RKO (cell line): Measurements from ENCODE around the gene ICE1.
"Not testable (repeated sequence)": the region's sequence is repeated elsewhere in the genome, so short reads cannot be mapped to it uniquely, and the experiment has no call there.

Experiments used
- DNase-seq: peaks from one replicate; pipeline ENCODE4 v3.0.0-alpha.2; 2016; ENCODE audit warnings: low spot score

ICE1 gene

DNA sequence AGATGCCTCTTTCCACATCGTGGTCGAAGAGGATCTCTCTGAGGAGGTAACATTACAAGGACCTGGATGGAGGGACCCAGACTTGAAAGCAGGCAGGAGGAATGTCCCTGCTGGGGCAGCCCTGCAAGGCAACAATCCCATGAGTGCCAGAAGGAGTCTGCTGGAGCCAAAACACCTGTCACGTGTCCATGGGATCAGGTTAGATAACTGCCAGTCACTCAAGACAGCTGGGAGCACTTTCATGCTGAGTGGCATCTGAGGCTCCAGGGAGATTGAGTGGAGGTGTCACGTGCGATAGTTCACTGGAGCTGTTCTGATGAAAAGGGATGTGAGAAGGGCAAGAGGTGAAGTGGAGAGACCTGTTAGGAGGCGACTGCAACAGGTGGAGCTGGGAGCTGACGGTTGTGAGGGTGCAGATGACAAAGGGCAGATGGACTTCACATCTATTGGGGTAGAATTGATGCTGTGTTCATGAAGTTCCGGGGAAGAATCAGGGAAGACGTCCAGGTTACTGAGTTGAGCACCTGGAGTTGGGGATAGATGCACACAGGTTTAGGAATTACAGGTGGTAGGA, 68.4 kb downstream of the ICE1 start:
- no peak for DNase-seq

DNA sequence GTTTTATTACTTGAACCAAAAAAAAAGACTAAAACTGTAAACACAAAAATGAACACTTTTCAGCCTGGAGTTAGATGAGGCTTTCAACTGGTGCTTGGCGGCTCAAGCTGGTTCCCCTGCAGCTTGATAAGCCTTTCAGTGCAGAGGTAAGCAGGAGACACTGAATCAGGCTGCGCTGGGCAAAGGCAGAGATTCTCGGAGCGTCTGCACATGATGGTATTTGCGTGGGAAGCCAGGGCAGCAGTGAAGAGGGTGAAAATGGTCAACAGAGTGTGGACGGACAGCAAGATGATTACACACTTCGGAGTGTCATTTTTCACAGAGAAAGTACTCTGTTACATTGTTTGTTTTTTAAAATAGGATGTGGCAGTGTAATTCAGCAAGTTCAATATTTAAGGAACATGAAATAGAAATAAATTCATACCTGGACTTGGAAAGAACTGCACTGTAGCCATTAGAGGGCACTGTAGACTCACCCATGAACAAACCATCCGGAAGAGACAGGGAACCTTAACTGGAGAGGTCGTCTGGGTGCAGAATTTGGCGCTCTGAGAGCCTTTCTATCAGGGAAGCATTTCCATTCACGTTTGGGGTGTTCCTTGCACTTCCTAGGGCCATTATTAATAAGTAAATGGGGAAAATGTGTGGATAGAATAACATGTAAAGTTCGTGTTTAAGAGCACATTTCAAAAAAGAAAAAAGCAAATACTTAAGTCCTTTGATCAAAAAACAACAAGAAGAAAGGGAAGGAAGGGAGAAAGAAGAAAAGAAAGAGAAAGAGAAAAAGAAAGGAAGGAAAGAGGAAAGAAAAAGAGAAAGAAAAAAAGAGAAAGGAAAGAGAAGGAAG, 69.8 kb downstream of the ICE1 start:
- DNase-seq, result peak; percentile 73

DNA sequence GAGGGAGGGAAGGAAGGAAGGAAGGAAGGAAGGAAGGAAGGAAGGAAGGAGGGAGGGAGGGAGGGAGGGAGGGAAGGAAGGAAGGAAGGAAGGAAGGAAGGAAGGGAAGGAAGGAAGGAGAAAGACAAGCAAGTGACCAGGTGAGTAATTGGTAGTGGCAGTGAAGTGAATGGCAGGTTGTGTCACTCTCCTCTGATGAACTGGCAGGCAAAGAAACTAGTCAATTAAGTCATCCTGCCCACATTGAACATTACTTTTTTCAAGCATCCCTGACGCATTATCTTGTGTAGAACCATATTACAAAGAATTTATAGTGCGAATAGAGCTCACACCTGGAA, 70.4 kb downstream of the ICE1 start:
- not testable (repeated sequence) for DNase-seq

DNA sequence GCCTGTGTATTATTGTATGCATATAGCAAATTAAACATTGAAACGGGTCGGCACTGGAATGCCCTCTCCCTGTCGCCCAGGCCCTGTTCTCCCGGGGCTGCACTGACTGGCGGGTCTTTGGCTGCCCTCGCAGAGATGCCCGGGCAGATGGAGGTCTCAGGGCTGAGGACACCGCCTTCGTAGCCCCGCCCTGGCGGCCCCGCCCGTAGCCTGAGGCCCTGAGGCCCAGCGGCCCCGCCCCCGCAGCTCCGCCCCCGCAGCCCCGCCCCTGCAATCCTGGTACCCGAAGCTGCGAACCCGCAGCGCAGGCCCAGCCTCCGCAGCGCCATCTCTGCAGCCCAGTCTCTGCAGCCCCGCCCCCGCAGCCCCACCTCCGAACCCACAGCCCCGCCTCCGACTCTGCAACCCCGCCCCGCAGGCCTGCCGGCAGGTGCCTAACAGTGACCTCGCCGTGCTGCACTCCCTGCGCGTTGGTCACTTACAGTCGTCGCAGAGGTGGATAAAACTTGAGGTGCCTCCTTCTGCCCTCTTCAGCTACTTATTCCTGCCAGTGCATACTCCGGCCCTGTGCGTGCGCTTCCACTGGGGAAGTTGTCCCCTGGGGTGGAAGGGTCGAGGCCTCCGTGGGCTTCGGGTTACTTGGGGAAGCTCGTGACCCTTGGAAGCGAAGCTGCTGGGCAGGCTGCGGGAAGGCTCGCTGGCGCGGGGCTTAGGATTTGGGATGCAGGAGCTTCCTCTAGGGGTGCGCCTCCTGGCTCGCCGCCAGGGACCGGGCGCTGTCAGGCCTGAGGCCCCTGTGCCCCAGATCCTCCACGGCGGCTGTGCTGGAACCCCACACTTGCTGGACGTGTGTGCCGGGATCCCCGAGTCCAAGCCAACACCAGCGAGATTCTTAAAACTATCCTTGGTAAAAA, 72.3 kb downstream of the ICE1 start:
- no peak for DNase-seq

DNA sequence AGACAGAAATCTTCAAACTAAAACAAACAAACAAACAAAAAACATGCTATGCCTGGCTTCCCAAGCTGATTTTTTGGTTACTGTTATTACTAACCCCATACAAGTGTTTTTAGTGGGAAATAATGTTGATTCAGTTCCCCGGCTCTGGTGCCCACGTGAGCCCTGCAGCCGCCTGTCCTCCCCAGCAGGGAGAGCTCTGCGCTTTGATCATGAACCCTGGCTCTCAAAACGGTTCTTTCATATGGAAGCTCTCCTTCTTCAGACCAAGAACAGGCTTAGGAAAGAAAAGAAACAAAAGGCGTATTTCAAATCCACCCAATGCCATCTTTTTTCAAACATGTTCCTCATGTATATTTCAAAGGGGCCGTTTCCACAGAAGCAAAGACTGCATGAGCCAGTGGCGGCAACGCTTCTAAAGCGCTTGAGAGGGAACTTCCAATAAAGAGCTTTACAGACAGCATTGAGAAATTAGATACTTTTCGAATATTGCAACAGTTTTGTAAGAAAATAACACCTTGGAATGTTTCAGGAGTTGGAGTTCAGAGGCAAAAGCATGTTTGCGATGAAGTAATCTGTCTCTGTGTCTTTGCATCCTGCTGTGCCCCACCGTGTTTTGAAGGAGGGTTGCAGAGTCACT, 74.8 kb downstream of the ICE1 start:
- peak; percentile 61 for DNase-seq

DNA sequence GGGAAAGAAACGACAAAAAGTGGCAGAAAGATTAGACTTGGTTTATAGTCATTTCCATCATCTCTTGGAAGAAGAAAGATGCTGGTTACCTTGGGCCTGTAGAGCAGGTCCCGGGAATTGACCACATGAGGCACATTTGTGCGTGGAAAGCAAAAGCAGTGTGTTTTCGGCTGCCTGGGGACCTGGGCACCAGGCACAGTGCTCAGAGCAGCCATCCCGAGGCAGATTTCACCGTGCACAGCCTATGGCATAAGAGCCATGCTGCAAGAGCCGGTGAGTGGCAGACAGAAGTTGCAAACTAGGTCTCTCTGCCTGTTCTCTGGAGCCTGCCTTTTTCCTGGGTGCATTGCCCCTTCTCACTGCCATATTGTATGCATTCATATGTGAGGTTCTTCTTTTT, 77.0 kb downstream of the ICE1 start:
- no peak for DNase-seq

DNA sequence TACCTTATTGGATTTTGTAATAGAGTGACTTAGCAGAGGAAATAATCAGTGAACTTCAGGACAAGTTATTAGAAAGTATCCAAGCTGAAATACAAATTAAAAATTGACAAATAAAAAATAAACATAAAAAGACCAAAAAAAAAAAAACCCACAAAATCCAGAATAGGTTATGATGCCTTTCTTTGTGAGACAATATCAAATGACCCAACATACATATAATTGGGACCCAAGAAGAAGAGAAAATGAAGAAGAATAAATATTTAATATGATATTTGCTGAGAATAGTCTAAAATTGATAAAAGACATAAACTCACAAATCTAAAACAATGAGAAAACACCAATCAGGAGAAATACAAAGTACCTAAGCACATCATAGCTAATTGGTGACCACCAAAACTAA, 81.8 kb downstream of the ICE1 start:
- no peak for DNase-seq

DNA sequence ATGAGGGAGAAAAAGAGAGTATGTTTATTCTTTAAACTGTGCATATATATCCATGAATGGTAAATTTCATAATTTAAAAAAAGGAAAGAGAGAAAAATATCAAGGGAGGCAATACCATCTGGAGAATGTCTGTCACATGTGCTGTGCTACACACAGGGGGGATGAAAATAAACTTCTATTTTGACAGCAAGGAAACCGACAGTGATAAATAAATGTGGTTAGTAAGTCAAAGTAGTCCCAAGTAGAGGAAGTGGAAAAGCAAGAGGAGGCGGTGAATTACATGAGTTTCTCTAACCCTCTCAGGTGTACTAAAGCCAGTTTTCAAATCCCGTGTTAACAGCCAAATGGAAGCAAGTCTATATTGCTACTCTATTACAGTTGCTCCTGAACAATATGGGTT, 83.3 kb downstream of the ICE1 start:
- no peak for DNase-seq

DNA sequence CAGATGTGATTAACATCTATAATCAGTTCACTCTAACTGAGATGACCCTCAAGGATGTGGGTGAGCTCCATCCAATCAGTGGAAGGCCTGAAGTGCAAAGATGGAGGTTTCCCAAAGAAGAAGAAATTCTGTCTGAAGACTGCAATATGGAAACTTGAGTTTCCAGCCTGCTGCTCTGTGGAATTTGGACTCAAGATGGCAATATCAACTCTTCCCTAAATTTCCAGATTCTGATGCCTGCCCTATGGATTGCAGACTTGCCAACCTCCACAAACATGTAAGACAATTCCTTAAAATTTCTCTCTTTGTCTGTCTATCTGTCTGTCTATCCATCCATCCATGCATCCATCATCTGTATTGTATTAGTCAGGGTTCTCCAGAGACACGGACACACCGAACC, 85.9 kb downstream of the ICE1 start:
- no peak for DNase-seq

DNA sequence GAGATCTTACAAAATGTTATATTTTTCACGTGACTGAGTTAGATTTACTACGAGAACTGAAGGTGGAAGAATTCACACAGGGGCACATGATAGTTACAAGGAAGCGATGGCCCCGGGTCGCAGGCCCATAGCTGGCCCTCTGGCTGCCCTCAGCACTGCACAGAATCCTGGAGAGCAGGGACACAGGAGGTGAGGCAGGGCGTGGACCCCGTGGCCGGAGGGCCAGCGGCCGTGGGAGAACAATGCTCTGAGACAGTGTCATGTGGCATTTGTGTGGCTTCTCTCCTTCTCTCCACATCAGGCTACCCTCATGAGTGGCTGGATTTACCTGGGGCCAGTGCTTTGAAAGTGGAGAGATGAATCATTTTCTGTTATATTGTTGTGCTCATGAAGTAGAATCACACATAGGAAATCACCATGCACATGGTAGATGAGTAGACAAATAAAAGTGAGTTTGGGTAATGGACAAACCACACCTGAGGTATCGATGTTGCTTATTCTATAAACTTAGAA, 89.5 kb downstream of the ICE1 start:
- DNase-seq, result no peak

DNA sequence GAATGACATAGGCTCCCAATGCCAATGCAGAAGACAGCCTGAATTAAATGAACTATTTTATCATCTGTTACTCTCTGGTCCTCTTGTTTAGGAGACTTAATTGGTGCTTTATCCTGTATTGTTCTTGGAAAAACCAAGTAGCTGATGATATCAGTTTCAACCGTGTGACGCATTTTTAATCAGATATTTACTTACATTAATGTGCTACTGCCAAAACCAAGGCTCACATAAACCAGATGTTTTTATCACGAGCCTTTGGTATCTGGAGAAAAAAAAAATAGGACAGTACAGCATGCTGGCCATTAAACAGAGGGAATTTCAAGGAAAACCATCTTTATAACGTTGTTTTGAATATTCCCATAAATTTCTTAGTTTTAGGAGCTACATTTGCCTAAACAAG, 90.1 kb downstream of the ICE1 start:
- no peak for DNase-seq

DNA sequence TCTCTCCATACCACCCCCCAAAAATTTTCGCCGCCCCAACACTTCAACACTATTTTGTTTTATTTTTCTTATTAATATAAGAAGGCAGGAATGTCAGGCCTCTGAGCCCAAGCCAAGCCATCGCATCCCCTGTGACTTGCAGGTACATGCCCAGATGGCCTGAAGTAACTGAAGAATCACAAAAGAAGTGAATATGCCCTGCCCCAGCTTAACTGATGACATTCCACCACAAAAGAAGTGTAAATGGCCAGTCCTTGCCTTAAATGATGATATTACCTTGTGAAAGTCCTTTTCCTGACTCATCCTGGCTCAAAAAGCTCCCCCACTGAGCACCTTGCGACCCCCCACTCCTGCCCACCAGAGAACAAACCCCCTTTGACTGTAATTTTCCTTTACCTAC, 98.1 kb downstream of the ICE1 start:
- not testable (repeated sequence) for DNase-seq

DNA sequence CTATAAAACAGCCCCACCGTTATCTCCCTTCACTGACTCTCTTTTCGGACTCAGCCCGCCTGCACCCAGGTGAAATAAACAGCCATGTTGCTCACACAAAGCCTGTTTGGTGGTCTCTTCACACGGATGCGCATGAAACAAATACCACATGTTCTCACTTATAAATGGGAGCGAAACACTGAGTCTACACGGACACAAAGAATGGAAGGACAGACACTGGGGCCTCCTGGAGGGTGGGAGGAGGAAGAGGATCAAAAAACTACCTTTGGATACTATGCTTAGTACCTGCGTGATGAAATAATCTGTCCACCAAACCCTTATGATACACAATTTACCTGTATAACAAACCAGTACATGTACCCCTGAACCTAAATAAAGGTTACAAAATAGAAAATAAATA, 98.6 kb downstream of the ICE1 start:
- DNase-seq, result no peak

DNA sequence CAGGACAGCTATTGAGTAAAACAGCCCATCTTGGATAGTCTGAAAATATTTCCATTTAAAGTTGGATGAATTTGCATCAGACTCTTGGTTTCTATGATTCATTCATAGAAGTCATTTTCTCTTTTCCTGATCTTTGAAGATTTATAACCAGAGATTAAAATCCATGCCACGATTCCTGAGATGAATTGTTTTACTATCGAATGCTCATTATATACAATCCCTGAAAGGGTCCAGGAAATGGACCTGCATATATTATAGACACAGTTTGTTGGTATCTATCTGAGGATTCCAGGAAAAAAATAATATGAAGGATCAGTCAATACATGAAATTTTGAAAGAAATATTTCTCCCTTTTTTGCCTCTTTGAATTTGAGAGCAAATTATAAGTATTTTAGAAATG, 99.0 kb downstream of the ICE1 start:
- DNase-seq, result no peak

DNA sequence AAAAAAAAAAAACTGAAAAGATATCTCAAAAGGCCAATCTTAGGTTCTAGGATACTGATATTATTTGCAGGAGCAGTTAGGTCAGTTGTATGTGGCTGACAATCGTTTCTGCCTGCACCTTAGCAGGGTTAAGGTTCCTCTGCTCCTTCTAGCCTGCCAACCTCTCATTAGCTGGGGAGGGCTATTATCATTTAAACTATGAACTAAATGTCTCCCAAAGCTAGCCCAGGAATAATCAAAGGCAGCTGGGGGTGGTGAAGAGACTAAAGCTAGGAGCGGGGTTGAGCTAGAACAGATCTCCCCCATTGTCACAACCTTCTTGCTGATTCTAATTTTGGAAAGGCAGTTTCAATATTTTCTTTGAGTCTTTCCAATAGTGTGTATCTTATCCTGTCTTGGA, 99.9 kb downstream of the ICE1 start:
- no peak for DNase-seq

DNA sequence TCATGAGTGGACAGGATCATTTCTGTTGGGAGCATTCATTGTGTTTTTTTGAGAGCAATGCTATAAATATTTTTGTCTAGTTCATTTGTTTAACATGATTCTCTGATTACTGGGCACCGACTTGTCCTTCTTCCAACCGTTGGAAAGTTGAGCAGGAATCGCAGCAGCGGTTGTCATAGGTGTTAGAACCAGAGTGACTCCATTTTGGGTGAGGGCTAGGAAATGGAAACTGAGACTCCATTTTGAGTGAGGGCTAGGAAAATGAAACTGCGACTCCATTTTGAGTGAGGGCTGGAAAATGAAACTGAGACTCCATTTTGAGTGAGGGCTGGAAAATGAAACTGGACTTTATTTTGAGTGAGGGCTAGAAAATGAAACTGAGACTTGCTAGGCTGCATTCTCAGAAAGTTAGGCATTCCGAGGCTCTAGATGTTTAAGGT, 100.6 kb downstream of the ICE1 start:
- DNase-seq, result no peak

DNA sequence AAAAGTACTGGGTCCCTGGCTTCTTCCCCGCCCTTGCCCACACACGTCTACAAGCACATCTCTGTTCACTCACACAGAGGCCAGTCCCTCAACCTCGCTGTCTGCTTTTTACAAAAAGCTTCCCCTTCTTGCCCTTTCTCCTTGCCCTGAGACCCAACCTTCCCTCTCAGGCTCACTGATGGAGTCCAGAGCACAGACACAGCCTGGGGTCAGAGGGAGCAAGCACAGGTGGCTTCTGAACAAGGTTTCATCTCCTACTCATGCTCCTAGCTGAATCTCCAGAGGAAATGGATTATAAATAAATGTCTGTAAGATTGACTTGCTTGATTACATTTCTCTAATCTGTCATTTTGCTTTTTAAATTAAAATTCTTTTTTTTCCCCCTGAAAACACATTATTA, 101.8 kb downstream of the ICE1 start:
- no peak for DNase-seq

DNA sequence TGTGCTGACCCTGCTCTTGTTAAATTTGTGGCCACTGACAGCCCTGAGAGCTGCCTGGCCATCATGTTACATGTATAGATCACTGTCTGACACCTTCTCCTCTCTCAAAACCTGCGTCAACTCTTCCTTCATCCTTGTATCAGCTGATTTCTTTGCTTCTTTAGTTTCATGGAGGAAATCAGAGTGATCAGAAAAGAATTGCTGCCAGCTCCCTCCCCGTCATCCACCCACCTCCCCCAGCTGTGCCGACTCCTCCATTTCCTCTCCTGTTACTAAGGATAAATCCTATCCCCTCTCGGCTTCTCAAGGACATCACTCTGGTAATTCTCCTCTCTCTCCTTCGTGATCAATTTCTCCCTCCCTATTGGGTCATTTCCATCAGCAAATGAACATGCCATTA, 108.9 kb downstream of the ICE1 start:
- no peak for DNase-seq

DNA sequence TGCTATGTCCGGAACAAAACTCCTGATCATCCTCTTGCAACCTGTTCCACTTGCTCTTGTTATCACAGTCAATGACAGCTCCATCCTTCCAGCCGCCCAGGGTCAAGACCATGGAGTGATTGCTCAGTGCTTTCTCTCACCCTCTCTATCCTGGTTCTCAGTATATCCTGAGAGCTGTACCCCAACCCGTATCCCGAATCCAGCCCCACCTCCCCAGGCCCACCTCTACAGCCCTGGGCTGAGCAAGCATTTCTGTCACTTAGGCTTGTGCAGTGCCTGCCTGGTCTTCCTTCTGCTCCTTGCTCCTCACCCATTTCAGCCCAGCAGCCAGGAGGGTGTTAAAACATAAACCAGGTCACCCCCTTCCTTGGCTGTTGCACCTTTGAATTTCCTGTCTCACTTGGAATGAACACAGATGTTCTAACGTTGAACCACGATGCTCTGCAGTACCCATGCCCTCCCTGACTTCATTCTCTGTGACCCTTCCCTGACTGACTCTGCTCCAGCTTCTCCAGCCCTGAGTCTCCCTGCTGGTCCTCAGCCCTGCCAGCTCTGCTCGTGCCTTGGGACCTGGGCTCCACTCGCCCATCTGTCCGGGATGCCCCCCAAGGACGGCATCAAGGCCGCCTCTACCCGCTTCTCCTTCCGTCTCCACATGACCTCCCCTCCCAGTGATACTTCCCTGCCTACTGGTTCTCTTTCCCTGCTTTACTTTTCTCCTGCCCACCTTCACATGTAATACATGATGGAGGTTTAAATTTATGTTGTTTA, 110.0 kb downstream of the ICE1 start:
- DNase-seq, result no peak

DNA sequence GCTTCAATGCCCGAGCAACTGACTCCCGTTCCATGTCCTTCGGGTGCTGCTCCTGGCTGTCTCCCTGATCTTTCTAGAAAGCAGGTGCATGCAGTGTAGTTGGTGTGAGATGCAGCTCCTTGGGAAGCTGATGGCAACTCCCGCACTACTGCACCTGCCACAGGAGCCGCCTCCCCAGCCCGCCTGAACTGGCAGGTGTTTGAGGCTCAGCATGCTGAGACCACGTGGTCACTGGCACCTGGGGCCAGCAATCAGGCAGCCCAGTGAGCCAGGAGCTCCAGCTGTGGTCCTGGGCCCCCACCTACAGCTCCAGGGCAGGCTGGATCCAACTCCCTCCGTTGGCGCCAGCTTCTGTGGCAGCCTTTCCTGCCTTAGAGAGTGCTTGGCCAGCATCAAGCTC, 111.5 kb downstream of the ICE1 start:
- DNase-seq, result no peak

DNA sequence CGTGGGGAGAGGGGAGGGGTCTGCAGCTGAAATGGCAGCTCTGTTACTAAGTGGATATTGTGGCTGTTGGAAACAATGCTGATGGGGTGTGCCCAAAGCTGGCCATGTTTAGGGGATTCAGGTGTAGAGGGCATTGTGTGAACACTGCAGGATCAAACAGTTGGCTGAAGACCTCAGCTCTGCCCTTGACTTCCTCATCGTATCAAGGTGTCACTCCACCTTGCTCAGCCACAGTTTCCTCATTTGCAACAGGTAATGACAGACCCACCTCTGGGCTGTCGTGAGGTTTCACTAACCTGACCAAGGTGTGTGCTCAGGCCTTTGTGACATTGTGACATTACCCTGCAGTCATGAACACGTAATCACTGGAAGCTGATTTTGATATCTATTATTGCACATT, 111.9 kb downstream of the ICE1 start:
- no peak for DNase-seq

DNA sequence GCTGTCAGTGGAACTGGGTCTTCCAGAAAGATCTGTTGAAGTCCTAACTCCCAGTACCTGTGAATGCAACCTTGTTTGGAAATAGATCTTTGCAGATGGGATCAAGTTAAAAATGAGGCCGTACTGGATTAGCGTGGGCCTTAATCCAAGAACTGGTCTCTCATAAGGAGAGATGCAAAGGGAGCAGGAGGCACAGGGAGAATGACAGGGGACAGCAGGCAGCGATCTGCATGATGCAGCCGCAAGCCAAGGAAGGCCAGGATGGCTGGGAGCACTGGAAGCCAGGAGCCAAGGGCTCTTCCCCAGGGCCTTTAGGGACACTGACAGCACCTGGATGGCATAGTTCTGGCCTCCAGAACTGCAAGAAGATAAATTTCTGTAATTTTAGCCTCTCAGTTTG, 114.4 kb downstream of the ICE1 start:
- no peak for DNase-seq
